Peyer's patch (tissue), 4 donors: ENCODE data around the gene DCDC2.

ENCODE experiments used
- CTCF ChIP-seq, 6 experiments: fragments of 450-650 bp in 4 of 6; fragments of 200-600 bp in 2 of 6; sonication (generic) in 1 of 6; IDR thresholded peaks; one replicate each; pipeline ENCODE4 v1.5.1; 2017 to 2019; ENCODE audit warnings: antibody characterized with exemption in 6 of 6, mild to moderate bottlenecking in 3 of 6, moderate library complexity in 1 of 6
- POLR2A ChIP-seq, 2 donors: fragments of 450-650 bp; IDR thresholded peaks; one replicate each; pipeline ENCODE4 v1.5.1; 2017; ENCODE audit warnings: antibody characterized with exemption in 2 of 2, mild to moderate bottlenecking in 2 of 2, moderate library complexity in 2 of 2

- TF ChIP-seq CTCF (IDR thresholded peaks at IDR 0.05) = no peak
- no peak for TF ChIP-seq POLR2A (IDR thresholded peaks at IDR 0.05)
These were observed 102.2 kb downstream of the DCDC2 start for GRCh38 chr6:24255676-24256075.
